ENCODE data around the gene SZT2.
A peak's percentile ranks its signal among the peaks of the same experiment; 100 is the strongest.
"Not testable (repeated sequence)": the region's sequence is repeated elsewhere in the genome, so short reads cannot be mapped to it uniquely, and the experiment has no call there.

SZT2 gene

DNA sequence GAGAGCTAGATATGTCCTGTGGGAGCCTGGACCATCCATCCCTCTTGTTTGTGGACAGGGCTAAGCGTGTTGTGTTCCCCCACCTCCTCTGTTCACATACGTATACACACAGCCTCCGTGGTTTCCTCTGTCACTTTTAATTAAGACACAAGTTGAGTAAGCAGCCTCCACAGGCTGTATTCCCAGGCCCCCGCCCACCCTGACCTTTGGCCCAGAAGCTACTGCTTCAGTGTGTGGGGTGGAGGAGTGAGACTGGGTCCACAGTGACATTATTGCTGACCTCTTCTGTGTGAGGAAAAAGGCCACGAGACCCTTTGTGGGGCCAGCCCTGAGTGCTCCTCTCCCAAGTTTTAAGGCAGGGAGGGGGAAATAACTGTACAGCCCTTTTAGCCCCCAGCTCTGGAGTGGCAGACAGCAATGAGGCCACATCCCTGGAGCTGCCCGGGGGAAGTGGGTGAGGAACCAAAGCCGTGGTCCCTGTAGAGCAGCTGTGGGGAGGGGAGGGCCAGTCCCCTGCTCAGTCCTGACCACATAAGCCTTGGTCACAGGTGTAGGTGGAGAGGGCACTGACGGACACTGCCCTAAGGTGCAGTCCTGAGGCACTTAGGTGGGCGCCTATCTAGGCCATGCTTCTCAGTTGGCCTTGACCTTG, 26.3 kb upstream of the SZT2 start:
- DNase-seq = peak in 1 of 5 experiments; percentile 24

DNA sequence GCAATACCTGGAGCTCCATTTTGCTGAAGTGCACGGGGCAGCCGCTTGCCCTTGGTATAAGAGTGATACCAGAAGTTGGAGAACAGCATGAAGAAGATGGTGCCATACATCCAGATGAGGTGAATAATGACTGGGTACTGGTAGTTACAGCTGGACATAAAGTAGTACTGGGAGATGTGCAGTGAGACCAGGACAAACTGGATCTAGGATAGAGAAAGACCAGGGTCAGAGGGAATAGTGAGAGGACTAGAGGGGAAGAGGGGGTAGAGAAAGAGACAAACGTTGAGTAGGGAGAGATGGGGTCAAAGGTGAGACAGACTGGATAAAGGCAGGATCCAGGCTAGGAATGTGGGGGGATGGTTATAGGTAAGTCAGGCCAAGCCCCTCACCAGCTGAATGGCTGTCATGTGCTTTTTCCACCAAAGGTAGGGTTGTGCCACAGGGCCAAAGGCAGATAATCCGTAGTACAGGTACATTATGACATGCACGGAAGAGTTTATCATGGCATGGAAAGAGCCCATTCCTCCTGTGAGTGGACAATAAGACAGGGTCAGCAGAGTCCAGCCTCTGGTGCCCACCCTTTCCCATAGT, 25.7 kb upstream of the SZT2 start:
- DNase-seq = no peak

GRCh38 chr1:43365678-43366077, 24.0 kb upstream of the SZT2 start:
- no peak for DNase-seq

DNA sequence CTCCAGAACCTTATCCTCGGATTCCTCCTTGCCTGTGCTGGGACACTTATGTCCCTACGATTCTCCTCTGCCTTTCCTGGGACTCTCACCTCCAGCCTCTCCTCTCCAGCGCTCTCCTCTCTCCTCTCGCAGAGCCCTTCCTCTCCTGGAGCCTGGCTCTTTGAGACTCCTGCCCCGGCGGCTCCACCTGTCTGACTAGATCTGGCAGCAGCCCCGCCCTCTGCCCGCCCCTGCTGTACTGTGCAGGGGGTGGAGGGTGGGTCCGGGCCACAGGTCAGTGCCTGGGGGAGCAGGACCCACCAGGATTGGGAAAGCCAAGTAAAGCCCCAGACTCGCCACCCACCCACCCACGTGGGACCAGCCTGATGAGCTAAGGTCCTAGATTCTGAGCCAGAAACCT, 23.5 kb upstream of the SZT2 start:
- no peak for DNase-seq

DNA sequence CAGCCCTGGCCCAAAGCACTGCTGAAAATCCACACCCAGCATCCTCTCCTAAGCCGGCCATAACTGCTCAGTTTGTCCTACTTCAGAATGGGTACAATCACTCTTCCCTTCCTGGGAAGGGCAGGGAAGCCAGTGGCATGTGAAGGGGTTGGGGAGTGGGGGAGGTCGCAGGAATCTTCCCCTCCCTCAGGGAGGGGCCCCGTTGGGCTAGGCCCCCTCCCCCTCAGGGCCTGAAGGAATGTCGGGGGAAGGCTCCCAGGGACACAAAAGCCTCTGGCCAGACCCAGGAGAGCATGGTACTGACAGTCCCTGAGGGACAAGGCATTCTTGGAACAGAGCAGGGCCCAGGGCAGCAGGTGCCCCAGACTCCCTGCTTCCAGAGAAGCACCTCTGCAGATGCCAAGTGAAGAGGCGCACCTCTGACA, 23.1 kb upstream of the SZT2 start:
- no peak for DNase-seq

DNA sequence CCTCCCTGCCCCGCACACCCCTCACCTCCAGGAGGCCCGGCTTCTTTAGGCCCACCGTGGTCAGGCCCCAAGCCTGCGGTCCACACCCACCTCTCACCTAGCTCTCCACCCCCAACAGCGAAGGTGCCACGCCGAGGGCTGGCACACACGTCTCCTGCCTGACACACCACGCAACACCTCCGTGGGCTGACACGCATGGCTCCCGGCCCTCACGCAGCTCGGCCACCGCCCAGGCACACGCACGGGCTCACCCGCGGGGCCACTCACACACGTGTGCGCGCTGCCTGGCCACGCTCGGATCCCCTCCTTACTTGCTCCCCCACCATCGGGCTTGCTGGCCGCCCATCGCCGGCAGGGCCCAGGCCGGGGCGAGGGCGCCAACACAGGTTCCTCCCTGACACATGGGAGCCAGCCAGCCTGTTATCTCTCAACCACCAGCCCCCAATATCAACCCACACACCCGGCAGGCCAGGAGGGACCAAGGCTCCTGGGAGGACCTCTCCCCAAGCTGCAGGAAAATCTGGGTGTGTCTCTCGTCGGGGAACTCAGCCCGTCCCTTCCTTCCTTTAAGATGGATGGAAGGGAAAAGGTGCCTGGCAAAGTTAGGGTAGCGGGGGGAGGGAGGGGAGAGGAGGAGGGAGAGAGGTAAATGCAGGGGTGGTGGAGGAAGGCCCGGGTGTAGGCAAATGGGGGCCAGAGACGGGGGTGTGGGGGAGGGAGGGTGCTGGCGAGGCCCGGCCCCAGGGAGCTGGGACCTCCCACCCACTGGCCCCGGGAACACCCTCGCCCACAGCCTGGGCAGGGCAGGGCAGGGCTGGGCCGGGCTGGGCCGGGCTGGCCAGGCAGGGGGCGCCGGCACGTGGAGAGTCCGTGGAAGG, 22.4 kb upstream of the SZT2 start:
- DNase-seq = peak in 3 of 5 experiments; percentile 9 to 51 (median 37)

DNA sequence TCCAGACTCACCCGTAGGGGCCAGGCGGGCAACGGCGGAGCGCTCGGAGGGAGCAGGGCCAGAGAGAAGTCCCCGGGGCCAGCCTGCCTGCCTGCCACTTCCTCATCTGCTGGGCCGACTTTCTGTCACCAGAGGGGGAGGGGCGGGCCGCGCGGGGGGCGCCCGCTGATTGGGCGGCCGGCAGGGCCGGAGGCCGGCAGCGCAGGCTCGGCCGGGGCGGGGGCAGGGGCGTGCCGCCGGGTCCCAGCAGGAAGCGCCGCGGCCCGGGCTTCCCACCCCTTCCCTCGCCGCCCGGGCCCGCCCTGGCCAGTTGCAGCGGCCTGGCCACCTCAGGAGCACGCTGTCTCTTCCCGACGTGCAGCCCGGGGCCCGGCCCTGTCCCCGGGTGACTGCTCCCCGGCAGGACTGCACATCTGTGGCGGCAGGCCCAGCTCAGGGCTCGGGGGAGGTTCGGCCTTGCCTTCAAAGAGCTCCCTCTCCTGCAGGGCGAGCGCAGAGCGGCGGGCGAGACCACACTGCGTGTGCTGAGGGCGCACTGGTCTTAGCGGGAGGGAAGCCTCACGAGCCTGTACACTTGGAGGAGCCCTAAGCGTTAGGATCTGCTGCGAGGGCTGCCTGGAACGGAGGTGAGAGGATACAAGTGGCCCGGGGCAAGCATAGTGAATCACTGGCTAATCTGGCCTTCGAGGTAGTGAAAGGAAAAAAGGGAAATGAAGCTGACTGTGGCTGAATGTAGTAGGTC, 21.6 kb upstream of the SZT2 start, which contains the start of gene ELOVL1:
TSS of gene ELOVL1 (minus strand) at position 108 of the 742 bp plus-strand sequence. CDS start 2,402 bp downstream, outside the sequence.
- peak; percentile 67 to 92 (median 75) for DNase-seq

GRCh38 chr1:43368646-43369020, 21.1 kb upstream of the SZT2 start:
- no peak for DNase-seq

DNA sequence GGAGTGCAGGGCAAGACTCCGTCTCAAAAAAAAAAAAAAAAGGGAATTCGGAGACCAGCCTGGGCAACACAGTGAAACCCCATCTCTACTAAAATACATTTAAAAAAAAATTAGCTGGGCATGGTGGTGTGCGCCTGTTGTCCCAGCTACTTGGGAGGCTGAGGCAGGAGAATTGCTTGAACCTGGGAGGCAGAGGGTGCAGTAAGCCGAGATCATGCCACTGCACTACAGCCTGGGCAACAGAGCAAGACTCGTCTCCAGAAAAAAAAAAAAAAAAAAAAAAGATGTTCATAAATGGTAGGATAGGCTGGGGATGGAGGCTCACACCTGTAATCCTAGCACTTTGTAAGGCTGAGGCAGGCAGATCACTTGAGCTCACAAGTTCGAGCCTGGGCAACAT, 19.9 kb upstream of the SZT2 start:
- DNase-seq = not testable (repeated sequence)

DNA sequence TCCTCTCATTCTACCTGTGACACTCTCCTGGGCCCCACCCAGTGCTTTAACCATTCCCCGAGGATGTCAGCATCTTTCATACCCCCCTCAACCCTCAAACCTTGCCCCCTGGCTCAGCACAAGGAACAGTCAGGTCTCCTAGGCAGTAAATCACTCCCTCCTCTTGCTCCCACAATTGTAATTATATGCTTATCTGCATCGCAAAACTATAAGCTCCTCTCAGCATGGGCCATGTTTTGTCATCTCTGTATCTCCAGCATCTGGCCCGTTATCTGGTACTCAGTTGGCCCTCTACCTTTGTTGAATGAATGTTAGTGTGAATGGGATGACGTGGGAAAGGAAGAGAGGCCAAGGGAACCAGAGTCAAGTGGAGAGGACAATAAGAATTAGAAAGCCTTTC, 19.1 kb upstream of the SZT2 start:
- no peak for DNase-seq

DNA sequence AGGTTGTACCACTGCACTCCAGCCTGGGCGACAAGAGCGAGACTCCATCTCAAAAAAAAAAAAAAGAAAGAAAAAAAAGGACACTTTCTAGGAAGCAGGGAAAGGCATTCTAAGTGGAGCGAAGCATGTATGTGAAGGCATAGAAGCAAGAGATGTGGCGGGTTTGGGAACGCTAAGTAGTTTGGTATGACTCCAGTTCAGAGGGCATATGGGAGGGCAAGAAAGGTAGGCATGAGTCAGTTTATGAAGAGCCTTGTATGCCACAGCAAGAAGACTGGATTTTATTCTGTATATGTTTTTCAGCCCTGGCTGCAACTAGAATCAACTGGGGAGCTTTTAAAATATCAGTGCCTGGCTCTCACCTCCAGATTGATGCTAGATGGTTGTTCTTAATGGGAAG, 17.5 kb upstream of the SZT2 start:
- DNase-seq = no peak

GRCh38 chr1:43373066-43373940, 16.4 kb upstream of the SZT2 start:
- DNase-seq = no peak

- DNase-seq = no peak
Measured at GRCh38 chr1:43376723-43377235, 12.9 kb upstream of the SZT2 start.

DNA sequence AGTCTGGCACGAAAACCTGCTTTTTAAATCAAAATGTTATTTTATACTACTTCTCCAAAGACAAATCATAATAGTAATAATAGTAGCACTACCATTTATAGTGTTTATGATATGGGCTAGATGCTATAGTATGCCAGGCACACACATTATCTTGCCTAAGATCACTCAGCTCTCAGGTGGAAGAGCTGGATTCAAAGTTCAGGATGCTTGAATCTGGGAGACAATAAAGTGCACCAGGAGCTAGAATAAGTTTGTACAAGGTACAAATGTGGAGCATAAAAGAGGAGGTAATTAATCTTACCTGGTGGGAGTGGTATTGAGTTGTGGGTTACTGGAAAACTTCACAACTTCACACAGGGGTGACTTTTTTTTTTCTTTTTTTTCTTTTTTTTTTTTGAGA, 11.9 kb upstream of the SZT2 start:
- DNase-seq = no peak

- no peak for DNase-seq
Measured at GRCh38 chr1:43379476-43379875, 10.2 kb upstream of the SZT2 start.

DNA sequence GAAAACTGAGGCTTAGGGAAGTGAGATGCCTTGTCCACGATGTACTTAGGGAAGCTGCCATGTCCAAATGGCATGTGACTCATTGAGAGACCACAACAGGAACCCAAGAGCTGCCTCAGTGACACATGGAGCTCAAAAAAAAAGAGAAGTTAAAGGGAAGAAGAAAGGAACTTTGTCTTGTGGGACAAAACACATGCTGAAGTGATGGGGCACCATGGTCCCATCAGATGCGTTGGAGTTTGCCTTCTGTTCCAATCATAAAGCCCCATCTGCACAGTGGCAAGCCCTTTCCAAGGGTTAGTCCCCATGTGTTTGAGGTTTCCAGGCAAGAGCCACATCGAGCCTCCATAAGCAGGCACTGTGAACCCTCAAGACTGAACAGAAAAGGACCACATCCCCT, 8.1 kb upstream of the SZT2 start:
- no peak for DNase-seq

GRCh38 chr1:43382027-43382779, 7.5 kb upstream of the SZT2 start:
- no peak for DNase-seq

DNA sequence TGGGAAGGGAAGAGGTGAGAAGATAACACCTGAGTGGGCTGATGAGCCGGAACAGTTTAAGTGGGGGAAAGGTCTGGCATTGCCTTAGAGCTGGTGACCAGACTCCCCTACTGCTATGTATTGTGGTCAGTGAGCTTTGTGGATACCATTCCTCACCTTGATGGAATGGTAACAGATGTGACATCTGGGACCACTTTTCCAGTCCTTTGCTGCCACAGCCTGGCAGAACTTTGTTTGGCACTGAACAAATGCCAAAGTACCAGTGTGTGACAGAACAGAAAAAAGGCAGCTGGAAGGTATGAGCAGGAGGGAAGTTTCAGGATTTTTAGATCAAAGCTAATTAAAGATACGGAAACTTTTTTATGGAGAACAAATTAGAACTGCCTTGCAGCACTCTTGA, 6.2 kb upstream of the SZT2 start:
- no peak for DNase-seq

- no peak for DNase-seq
Measured at GRCh38 chr1:43386676-43387075, 3.0 kb upstream of the SZT2 start.

- no peak for DNase-seq
Measured at GRCh38 chr1:43387976-43388599, 1.6 kb upstream of the SZT2 start.
